T-helper 1 cell treated with Interleukin-12 subunit alpha and Interleukin-12 subunit beta and Interleukin-4 antibody, amounts not matched to agents 30 μg/mL and 1 μg/mL, for 36 hours (primary cell): Measurements from ENCODE around the gene MAPK8.

Experiments used
- H3K27ac Mint-ChIP-seq: one replicate; pipeline ENCODE4 v1.8.0; 2021; ENCODE audit warnings: mild to moderate bottlenecking, mixed read lengths
- H3K27me3 Mint-ChIP-seq: one replicate; pipeline ENCODE4 v1.8.0; 2021; ENCODE audit warnings: low read depth, mixed read lengths
- H3K36me3 Mint-ChIP-seq: one replicate; pipeline ENCODE4 v1.8.0; 2021; ENCODE audit warnings: low read depth, mixed read lengths
- H3K4me1 Mint-ChIP-seq: one replicate; pipeline ENCODE4 v1.8.0; 2021; ENCODE audit warnings: low read depth, mixed read lengths
- H3K4me3 Mint-ChIP-seq: one replicate; pipeline ENCODE4 v1.8.0; 2021; ENCODE audit warnings: mild to moderate bottlenecking, moderate library complexity, mixed read lengths
- H3K9me3 Mint-ChIP-seq: one replicate; pipeline ENCODE4 v1.8.0; 2021; ENCODE audit warnings: mixed read lengths

The MAPK8 gene

GRCh38 chr10:48464121-48464870 lies 157.8 kb downstream of the MAPK8 start:
- peaks cover 2% of the 10 kb centered on the region for H3K4me1 Mint-ChIP-seq
- H3K36me3 Mint-ChIP-seq = no peaks in the 10 kb centered on the region
- H3K4me3 Mint-ChIP-seq = no peak overlapping the region
- no peaks in the 10 kb centered on the region for H3K27me3 Mint-ChIP-seq
- no peak overlapping the region for H3K27ac Mint-ChIP-seq
- no peaks in the 10 kb centered on the region for H3K9me3 Mint-ChIP-seq

GRCh38 chr10:48464871-48465736 lies 158.6 kb downstream of the MAPK8 start:
- Mint-ChIP-seq H3K27ac (no peak overlapping the region), H3K27me3 (no peaks in the 10 kb centered on the region), H3K4me1 (peaks cover 2% of the 10 kb centered on the region), H3K4me3 (no peak overlapping the region), H3K9me3 (no peaks in the 10 kb centered on the region), H3K36me3 (no peaks in the 10 kb centered on the region)

- H3K27me3 Mint-ChIP-seq = no peaks in the 10 kb centered on the region
- no peak overlapping the region for H3K27ac Mint-ChIP-seq
- H3K9me3 Mint-ChIP-seq = no peaks in the 10 kb centered on the region
- H3K4me3 Mint-ChIP-seq = no peak overlapping the region
- H3K4me1 Mint-ChIP-seq = peaks cover 2% of the 10 kb centered on the region
- H3K36me3 Mint-ChIP-seq = no peaks in the 10 kb centered on the region
These were observed 159.5 kb downstream of the MAPK8 start for GRCh38 chr10:48465860-48466521.

GRCh38 chr10:48466611-48467240 lies 160.2 kb downstream of the MAPK8 start:
- Mint-ChIP-seq H3K4me1 (peaks cover 2% of the 10 kb centered on the region), H3K9me3 (no peaks in the 10 kb centered on the region), H3K27me3 (no peaks in the 10 kb centered on the region), H3K36me3 (no peaks in the 10 kb centered on the region), H3K27ac (no peak overlapping the region), H3K4me3 (no peak overlapping the region)

GRCh38 chr10:48467669-48468068 lies 161.2 kb downstream of the MAPK8 start:
- H3K27me3 Mint-ChIP-seq = no peaks in the 10 kb centered on the region
- H3K4me1 Mint-ChIP-seq = peaks cover 2% of the 10 kb centered on the region
- no peak overlapping the region for H3K27ac Mint-ChIP-seq
- H3K9me3 Mint-ChIP-seq = no peaks in the 10 kb centered on the region
- no peak overlapping the region for H3K4me3 Mint-ChIP-seq
- no peaks in the 10 kb centered on the region for H3K36me3 Mint-ChIP-seq

GRCh38 chr10:48468130-48468790 lies 161.8 kb downstream of the MAPK8 start:
- no peak overlapping the region for H3K27ac Mint-ChIP-seq

GRCh38 chr10:48468866-48469511 lies 162.5 kb downstream of the MAPK8 start:
- Mint-ChIP-seq H3K4me3 (no peak overlapping the region), H3K27ac (no peak overlapping the region), H3K36me3 (no peaks in the 10 kb centered on the region), H3K27me3 (no peaks in the 10 kb centered on the region), H3K9me3 (no peaks in the 10 kb centered on the region), H3K4me1 (peaks cover 2% of the 10 kb centered on the region)

More at GRCh38 chr10:48468130-48468790, 161.8 kb downstream of the MAPK8 start:
- Mint-ChIP-seq H3K4me1 (peaks cover 2% of the 10 kb centered on the region), H3K9me3 (no peaks in the 10 kb centered on the region), H3K27me3 (no peaks in the 10 kb centered on the region), H3K36me3 (no peaks in the 10 kb centered on the region), H3K4me3 (no peak overlapping the region)

GRCh38 chr10:48469516-48470020 lies 163.1 kb downstream of the MAPK8 start:
- Mint-ChIP-seq H3K9me3 (no peaks in the 10 kb centered on the region), H3K4me3 (no peak overlapping the region), H3K27ac (no peak overlapping the region), H3K36me3 (no peaks in the 10 kb centered on the region), H3K27me3 (no peaks in the 10 kb centered on the region), H3K4me1 (peaks cover 2% of the 10 kb centered on the region)

- Mint-ChIP-seq H3K27me3 (peaks cover 6% of the 10 kb centered on the region), H3K27ac (no peak overlapping the region), H3K9me3 (no peaks in the 10 kb centered on the region), H3K4me3 (no peak overlapping the region), H3K4me1 (peaks cover 2% of the 10 kb centered on the region), H3K36me3 (no peaks in the 10 kb centered on the region)
These were observed 163.8 kb downstream of the MAPK8 start for GRCh38 chr10:48470115-48470892.

GRCh38 chr10:48470893-48471805 lies 164.7 kb downstream of the MAPK8 start:
- Mint-ChIP-seq H3K4me3 (no peak overlapping the region), H3K27ac (no peak overlapping the region), H3K36me3 (no peaks in the 10 kb centered on the region), H3K27me3 (peaks cover 11% of the 10 kb centered on the region), H3K4me1 (peaks cover 2% of the 10 kb centered on the region), H3K9me3 (no peaks in the 10 kb centered on the region)

- Mint-ChIP-seq H3K27ac (no peak overlapping the region), H3K4me1 (peaks cover 2% of the 10 kb centered on the region), H3K4me3 (no peak overlapping the region), H3K27me3 (peaks cover 11% of the 10 kb centered on the region), H3K36me3 (no peaks in the 10 kb centered on the region), H3K9me3 (no peaks in the 10 kb centered on the region)
These were observed 166.1 kb downstream of the MAPK8 start for GRCh38 chr10:48472501-48473069.

- Mint-ChIP-seq H3K36me3 (no peaks in the 10 kb centered on the region), H3K27ac (no peak overlapping the region), H3K4me1 (no peaks in the 10 kb centered on the region), H3K27me3 (peaks cover 11% of the 10 kb centered on the region), H3K4me3 (no peak overlapping the region), H3K9me3 (no peaks in the 10 kb centered on the region)
These were observed 167.2 kb downstream of the MAPK8 start for GRCh38 chr10:48473704-48474103.
